ENCODE data around the gene SCYL1. TPM values are rescaled to one million over a fixed set of nuclear protein-coding genes. Genes with fewer than 3 reads are reported as not detected.
A peak's percentile ranks its signal among the peaks of the same experiment; 100 is the strongest.

Gene SCYL1
- total and polyA plus RNA-seq, 4 experiments from 2014 or later, result 22.9 to 81.3 (median 56.7) TPM

DNA sequence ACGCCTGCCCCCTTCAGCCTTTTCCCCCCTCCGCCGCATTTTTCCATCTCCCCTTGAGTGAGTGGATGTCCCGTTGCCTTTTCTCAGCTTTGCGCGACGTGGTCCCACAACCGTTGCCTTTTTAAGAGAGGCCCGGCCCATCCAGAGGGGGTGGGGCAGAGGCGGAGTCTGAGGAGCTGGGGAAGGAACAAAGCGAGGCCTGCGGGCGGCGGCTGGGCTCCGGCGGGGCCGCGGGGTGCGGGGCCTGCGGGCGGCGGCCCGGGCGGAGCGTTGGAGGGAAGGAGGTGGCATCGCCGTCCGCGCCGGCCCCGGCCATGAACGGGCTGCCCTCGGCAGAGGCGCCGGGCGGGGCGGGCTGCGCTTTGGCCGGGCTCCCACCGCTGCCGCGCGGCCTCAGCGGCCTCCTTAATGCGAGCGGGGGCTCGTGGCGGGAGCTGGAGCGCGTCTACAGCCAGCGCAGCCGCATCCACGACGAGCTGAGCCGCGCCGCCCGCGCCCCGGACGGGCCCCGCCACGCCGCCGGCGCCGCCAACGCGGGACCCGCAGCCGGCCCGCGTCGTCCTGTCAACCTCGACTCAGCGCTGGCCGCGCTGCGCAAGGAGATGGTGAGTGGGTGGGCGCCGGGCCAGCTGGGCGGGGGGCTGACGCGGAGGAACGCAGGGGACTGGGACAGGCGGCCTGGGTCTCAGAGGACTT lies 47.6 kb downstream of the SCYL1 start, which contains the start of gene FAM89B:
TSS of gene FAM89B (plus strand) at position 183 of the 696 bp plus-strand sequence. CDS start at position 315, 132 bp downstream.
- POLR2A ChIA-PET (ENCODE audit: partially characterized antibody), result interaction anchor here (0.6 to 17.1 kb wide), 34 partner anchors 11 to 545 kb away, joined by 3 to 403 read pairs (median 5); partner anchors contain the start of genes CCDC85B, CFL1, FOSL1 and LTBP3
- DNase-seq, result peak; percentile 86 to 93 (median 88)
- peak within 1 kb of the TSS; percentile 99 for H3K27ac ChIP-seq (ENCODE audit: low read depth, low read length)
- no peaks in the 10 kb centered on the region for H3K27me3 ChIP-seq (ENCODE audit: insufficient read depth, low read length)
- no peaks in the 10 kb centered on the region for H3K36me3 ChIP-seq (ENCODE audit: insufficient read depth, low read length)
- Mint-ChIP-seq H3K4me3 (peak within 1 kb of the TSS; percentile 91 to 100 (median 98)), H3K27me3 (peaks cover 0 to 3% of the 10 kb centered on the region in 2 donors), H3K27ac (peak within 1 kb of the TSS; percentile 93 to 100 (median 96)), H3K9me3 (no peaks in the 10 kb centered on the region), H3K36me3 (peaks cover 0 to 49% of the 10 kb centered on the region in 2 donors), H3K4me1 (peaks cover 31 to 88% (median 58%) of the 10 kb centered on the region in 4 donors)
- CTCF ChIA-PET (ENCODE audit: partially characterized antibody), result interaction anchor here (0.6 to 4.8 kb wide), 18 partner anchors 9 to 450 kb away, joined by 3 to 66 read pairs (median 4); partner anchors contain the start of genes MAP3K11, PCNX3 and SCYL1
- peaks cover 69% of the 10 kb centered on the region for H3K4me1 ChIP-seq (ENCODE audit: insufficient read depth, low read length)
- intact Hi-C loops (cut with micrococcal nuclease), result loop anchor here (5.0 kb wide), 2 partner anchors 145 to 545 kb away; partner anchors contain the start of gene SNX15
- no peaks in the 10 kb centered on the region for H3K9me3 ChIP-seq (ENCODE audit: control insufficient read depth in 1 of 2, low read length in 2 of 2)
- H3K4me3 ChIP-seq (ENCODE audit: low read length in 2 of 2), result peak within 1 kb of the TSS; percentile 71 to 89

DNA sequence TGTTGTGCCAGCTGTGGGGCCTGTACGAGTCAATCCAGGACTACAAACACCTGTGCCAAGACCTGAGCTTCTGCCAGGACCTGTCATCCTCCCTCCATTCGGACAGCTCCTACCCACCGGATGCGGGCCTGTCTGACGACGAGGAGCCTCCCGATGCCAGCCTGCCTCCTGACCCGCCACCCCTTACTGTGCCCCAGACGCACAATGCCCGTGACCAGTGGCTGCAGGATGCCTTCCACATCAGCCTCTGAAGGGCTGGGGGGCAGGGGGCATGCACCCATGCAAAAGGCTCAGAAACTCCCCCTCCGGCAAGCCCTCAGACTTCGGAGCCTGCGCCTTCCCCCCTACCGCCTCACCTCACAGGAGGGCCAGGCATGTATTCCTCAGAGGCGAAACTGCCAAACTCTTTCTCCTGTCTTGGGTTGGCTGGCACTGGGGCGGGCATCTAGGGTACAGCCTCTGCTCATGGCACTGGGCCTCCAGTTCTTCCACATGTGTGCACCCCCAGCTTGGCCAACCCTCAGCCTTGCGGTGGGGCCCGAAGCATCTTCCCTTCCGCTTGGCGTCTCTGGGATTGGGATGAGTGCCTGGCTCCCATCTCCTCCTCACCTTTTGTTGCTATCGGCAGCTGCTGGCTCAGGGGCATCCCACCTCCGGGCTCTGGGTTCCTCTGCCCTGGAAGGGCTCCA lies 48.7 kb downstream of the SCYL1 start:
- H3K36me3 Mint-ChIP-seq, result peaks cover 0 to 52% of the 10 kb centered on the region in 2 donors
- peak overlapping the region; percentile 89 to 94 (median 91) for H3K4me3 Mint-ChIP-seq
- no peaks in the 10 kb centered on the region for H3K9me3 Mint-ChIP-seq
- H3K4me1 ChIP-seq (ENCODE audit: insufficient read depth, low read length), result peaks cover 69% of the 10 kb centered on the region
- H3K4me3 ChIP-seq (ENCODE audit: low read length in 2 of 2), result peak overlapping the region; percentile 71 to 89
- H3K36me3 ChIP-seq (ENCODE audit: insufficient read depth, low read length), result no peaks in the 10 kb centered on the region
- CTCF ChIA-PET (ENCODE audit: partially characterized antibody), result interaction anchor here (0.6 to 4.8 kb wide), 17 partner anchors 10 to 451 kb away, joined by 3 to 66 read pairs (median 5); partner anchors contain the start of genes MAP3K11, PCNX3 and SCYL1
- peak overlapping the region; percentile 90 to 99 (median 93) for H3K27ac Mint-ChIP-seq
- no peaks in the 10 kb centered on the region for H3K9me3 ChIP-seq (ENCODE audit: control insufficient read depth in 1 of 2, low read length in 2 of 2)
- intact Hi-C loops (cut with micrococcal nuclease), result loop anchor here (1.0 to 5.0 kb wide), 7 partner anchors 15 to 546 kb away; partner anchors contain the start of genes PCNX3, SCYL1 and SNX15
- POLR2A ChIA-PET (ENCODE audit: partially characterized antibody), result interaction anchor here (0.5 to 17.1 kb wide), 24 partner anchors 10 to 327 kb away, joined by 3 to 403 read pairs (median 6); partner anchors contain the start of genes CCDC85B, FOSL1, LTBP3 and MALAT1
- H3K4me1 Mint-ChIP-seq, result peaks cover 34 to 88% (median 60%) of the 10 kb centered on the region in 4 donors
- H3K27ac ChIP-seq (ENCODE audit: low read depth, low read length), result peak overlapping the region; percentile 99
- H3K27me3 ChIP-seq (ENCODE audit: insufficient read depth, low read length), result no peaks in the 10 kb centered on the region
- peak in 2 of 5 donors; percentile 36 to 51 for DNase-seq
- H3K27me3 Mint-ChIP-seq, result peaks cover 0 to 3% of the 10 kb centered on the region in 2 donors

DNA sequence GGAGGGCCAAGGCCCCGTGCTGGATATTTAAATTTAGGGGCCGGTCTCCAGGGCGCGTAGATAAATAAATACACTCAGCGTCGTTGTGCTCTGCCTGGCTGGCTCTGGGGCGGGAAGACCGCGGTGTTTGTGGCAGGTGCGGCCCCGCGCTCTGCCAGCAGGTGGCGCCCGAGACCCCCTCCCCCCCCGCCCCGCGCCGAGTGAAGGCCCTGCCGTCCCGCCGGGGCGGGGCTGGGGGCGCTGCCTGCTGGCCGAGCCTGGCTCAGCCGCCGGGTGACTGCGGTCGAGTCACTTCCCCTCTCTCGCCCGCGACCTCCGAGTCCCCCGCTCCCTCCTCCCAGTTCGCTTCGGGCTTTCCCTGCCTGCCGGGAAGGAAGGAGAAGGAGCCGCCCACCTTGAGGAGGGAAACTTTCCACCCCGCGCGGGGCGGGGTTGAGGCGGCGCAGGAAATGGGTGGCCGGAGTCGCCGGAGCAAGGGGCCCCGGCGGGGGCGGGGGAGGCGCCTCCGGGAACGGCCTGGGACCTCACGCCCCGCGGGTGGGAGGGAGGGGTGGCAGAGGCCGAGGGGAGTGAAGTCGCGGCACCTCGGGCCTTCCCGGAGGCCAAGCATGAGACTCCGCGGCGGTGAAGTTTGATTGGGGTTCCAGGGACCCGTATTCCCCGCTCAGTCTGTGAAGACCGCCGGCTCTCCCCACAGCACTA lies 49.4 kb downstream of the SCYL1 start:
- intact Hi-C loops (cut with micrococcal nuclease), result loop anchor here (1.0 to 5.0 kb wide), 7 partner anchors 14 to 547 kb away; partner anchors contain the start of genes PCNX3, SCYL1 and SNX15
- Mint-ChIP-seq H3K27me3 (peaks cover 0 to 3% of the 10 kb centered on the region in 2 donors), H3K4me1 (peaks cover 30 to 84% (median 58%) of the 10 kb centered on the region in 4 donors), H3K36me3 (peaks cover 0 to 53% of the 10 kb centered on the region in 2 donors), H3K9me3 (no peaks in the 10 kb centered on the region), H3K27ac (peak overlapping the region; percentile 97 to 99 (median 98)), H3K4me3 (peak overlapping the region; percentile 93 to 99 (median 96))
- peaks cover 2% of the 10 kb centered on the region for H3K36me3 ChIP-seq (ENCODE audit: insufficient read depth, low read length)
- peak; percentile 81 to 92 (median 84) for DNase-seq
- ChIA-PET CTCF (ENCODE audit: partially characterized antibody) (interaction anchor here (1.1 to 4.8 kb wide), 8 partner anchors 11 to 41 kb away, joined by 3 to 50 read pairs (median 14); partner anchors contain the start of genes MAP3K11 and PCNX3), POLR2A (ENCODE audit: partially characterized antibody) (interaction anchor here (0.5 to 17.1 kb wide), 23 partner anchors 14 to 798 kb away, joined by 3 to 403 read pairs (median 33); partner anchors contain the start of genes CCDC85B, KCNK7, LTBP3 and MALAT1)
- H3K27ac ChIP-seq (ENCODE audit: low read depth, low read length), result peak overlapping the region; percentile 99
- H3K27me3 ChIP-seq (ENCODE audit: insufficient read depth, low read length), result no peaks in the 10 kb centered on the region
- H3K9me3 ChIP-seq (ENCODE audit: control insufficient read depth in 1 of 2, low read length in 2 of 2), result no peaks in the 10 kb centered on the region
- H3K4me3 ChIP-seq (ENCODE audit: low read length in 2 of 2), result peak overlapping the region; percentile 75 to 89
- H3K4me1 ChIP-seq (ENCODE audit: insufficient read depth, low read length), result peaks cover 69% of the 10 kb centered on the region

GRCh38 chr11:65574811-65575567 lies 50.1 kb downstream of the SCYL1 start:
- ChIA-PET CTCF (ENCODE audit: partially characterized antibody) (interaction anchor here (0.6 to 5.1 kb wide), 9 partner anchors 9 to 136 kb away, joined by 3 to 50 read pairs (median 5); no protein-coding TSS in a partner anchor), POLR2A (ENCODE audit: partially characterized antibody) (interaction anchor here (0.5 to 17.1 kb wide), 32 partner anchors 9 to 799 kb away, joined by 3 to 403 read pairs (median 5); partner anchors contain the start of genes C11orf68, DRAP1, KCNK7 and LTBP3)
- H3K4me1 Mint-ChIP-seq, result peaks cover 27 to 80% (median 56%) of the 10 kb centered on the region in 4 donors
- no peaks in the 10 kb centered on the region for H3K9me3 Mint-ChIP-seq
- peak overlapping the region; percentile 99 for H3K27ac ChIP-seq (ENCODE audit: low read depth, low read length)
- H3K27me3 Mint-ChIP-seq, result peaks cover 0 to 3% of the 10 kb centered on the region in 2 donors
- H3K4me3 ChIP-seq (ENCODE audit: low read length in 2 of 2), result peak overlapping the region; percentile 75 to 89
- DNase-seq, result peak in 2 of 5 donors; percentile 43 to 49
- H3K27me3 ChIP-seq (ENCODE audit: insufficient read depth, low read length), result no peaks in the 10 kb centered on the region
- H3K4me3 Mint-ChIP-seq, result peak overlapping the region; percentile 93 to 99 (median 96)
- intact Hi-C loops (cut with micrococcal nuclease), result loop anchor here (1.0 to 5.0 kb wide), 7 partner anchors 13 to 548 kb away; partner anchors contain the start of genes PCNX3, SCYL1 and SNX15
- H3K4me1 ChIP-seq (ENCODE audit: insufficient read depth, low read length), result peaks cover 66% of the 10 kb centered on the region
- H3K27ac Mint-ChIP-seq, result peak overlapping the region; percentile 97 to 99 (median 98)
- H3K36me3 Mint-ChIP-seq, result peaks cover 0 to 54% of the 10 kb centered on the region in 2 donors
- H3K9me3 ChIP-seq (ENCODE audit: control insufficient read depth in 1 of 2, low read length in 2 of 2), result no peaks in the 10 kb centered on the region
- H3K36me3 ChIP-seq (ENCODE audit: insufficient read depth, low read length), result peaks cover 9% of the 10 kb centered on the region

DNA sequence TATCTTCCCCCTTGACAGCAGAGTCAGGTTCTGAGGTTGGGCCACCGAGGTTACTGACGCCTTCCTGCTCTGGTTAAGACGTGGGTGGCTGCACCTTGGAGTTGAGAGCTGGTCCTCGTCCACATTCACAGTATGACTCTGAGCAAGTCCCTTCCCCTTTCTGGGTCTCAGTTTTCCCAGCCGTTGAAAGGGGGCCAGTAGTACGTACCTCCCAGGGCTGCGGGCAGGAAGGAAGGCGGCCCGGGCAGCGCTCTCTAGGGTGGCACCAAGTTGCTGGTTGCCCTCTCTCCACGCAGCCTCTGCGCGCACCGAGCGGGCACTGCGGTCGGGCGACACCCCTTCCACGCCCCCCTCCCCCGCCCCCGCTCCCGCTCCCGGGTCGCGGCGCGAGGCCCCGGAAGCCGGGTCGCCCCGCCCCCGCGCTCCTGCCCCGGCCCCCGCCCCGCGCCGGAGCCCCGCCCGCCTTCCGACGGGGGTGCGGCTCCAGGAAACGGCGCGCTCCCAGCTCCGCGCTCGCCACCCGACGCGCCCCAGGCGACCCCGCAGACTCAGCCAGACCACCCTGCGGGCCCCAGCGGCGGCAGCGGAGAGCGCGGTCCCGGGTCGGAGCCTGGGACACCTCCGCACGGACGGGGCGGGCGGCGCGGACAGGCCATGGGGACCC lies 50.8 kb downstream of the SCYL1 start, which contains the start of gene EHBP1L1:
TSS of gene EHBP1L1 (plus strand) at position 486 of the 664 bp plus-strand sequence. CDS start 250 bp downstream, outside the sequence.
- H3K27me3 Mint-ChIP-seq, result no peaks in the 10 kb centered on the region
- Histone ChIP-seq H3K27me3 (ENCODE audit: insufficient read depth, low read length) (no peaks in the 10 kb centered on the region), H3K27ac (ENCODE audit: low read depth, low read length) (peak within 1 kb of the TSS; percentile 99), H3K36me3 (ENCODE audit: insufficient read depth, low read length) (peaks cover 16% of the 10 kb centered on the region), H3K4me1 (ENCODE audit: insufficient read depth, low read length) (peaks cover 66% of the 10 kb centered on the region), H3K9me3 (ENCODE audit: control insufficient read depth in 1 of 2, low read length in 2 of 2) (no peaks in the 10 kb centered on the region), H3K4me3 (ENCODE audit: low read length in 2 of 2) (peak within 1 kb of the TSS; percentile 88 to 89)
- H3K4me3 Mint-ChIP-seq, result peak within 1 kb of the TSS; percentile 93 to 99 (median 96)
- CTCF ChIA-PET (ENCODE audit: partially characterized antibody), result interaction anchor here (0.6 to 5.1 kb wide), 14 partner anchors 9 to 135 kb away, joined by 3 to 50 read pairs (median 3); no protein-coding TSS in a partner anchor
- intact Hi-C loops (cut with micrococcal nuclease), result loop anchor here (2.0 kb wide), 2 partner anchors 51 to 77 kb away; partner anchors contain the start of gene SCYL1
- peaks cover 25 to 76% (median 52%) of the 10 kb centered on the region in 4 donors for H3K4me1 Mint-ChIP-seq
- POLR2A ChIA-PET (ENCODE audit: partially characterized antibody), result interaction anchor here (0.6 to 17.1 kb wide), 36 partner anchors 8 to 737 kb away, joined by 3 to 403 read pairs (median 4); partner anchors contain the start of genes C11orf68, DRAP1, KCNK7 and LTBP3
- peaks cover 0 to 54% of the 10 kb centered on the region in 2 donors for H3K36me3 Mint-ChIP-seq
- peak; percentile 71 to 87 (median 81) for DNase-seq
- H3K27ac Mint-ChIP-seq, result peak within 1 kb of the TSS; percentile 97 to 99 (median 98)
- H3K9me3 Mint-ChIP-seq, result no peaks in the 10 kb centered on the region

Measured in CD4-positive, alpha-beta memory T cell (primary cell).